OCI-LY1 (cell line): ENCODE results near the gene C12orf76.

Source experiments
- H2AFZ ChIP-seq: fragments of 200-600 bp; sonication (generic), shearing (Covaris generic); 2 replicates; pipeline ENCODE4 v1.6.0; 2014; ENCODE audit warnings: antibody characterized with exemption, mild to moderate bottlenecking, low read length
- H3F3A ChIP-seq: fragments of 200-600 bp; sonication (generic), shearing (Covaris generic); 2 replicates; pipeline ENCODE4 v1.6.0; 2014; ENCODE audit warnings: mild to moderate bottlenecking, antibody characterized with exemption, low read length, moderate library complexity; ENCODE audit not compliant: insufficient read depth
- H3K27ac ChIP-seq: fragments of 200-600 bp; sonication (generic); 2 replicates; pipeline ENCODE4 v1.5.1; 2014; ENCODE audit warnings: low read length, mixed run types, mild to moderate bottlenecking, low read depth; ENCODE audit not compliant: poor library complexity, severe bottlenecking
- H3K27me3 ChIP-seq: fragments of 200-600 bp; sonication (generic); 2 replicates; pipeline ENCODE4 v1.6.0; 2014; ENCODE audit warnings: antibody characterized with exemption, mild to moderate bottlenecking, low read length, moderate library complexity; ENCODE audit not compliant: insufficient read depth
- H3K36me3 ChIP-seq: fragments of 200-600 bp; sonication (generic); 2 replicates; pipeline ENCODE4 v1.6.1; 2014; ENCODE audit warnings: mild to moderate bottlenecking, antibody characterized with exemption, low read length, moderate library complexity, mixed read lengths; ENCODE audit not compliant: insufficient read depth
- H3K4me1 ChIP-seq: fragments of 200-600 bp; sonication (generic); 2 replicates; pipeline ENCODE4 v1.5.1; 2014; ENCODE audit warnings: mild to moderate bottlenecking, low read length, moderate library complexity; ENCODE audit not compliant: insufficient read depth, severe bottlenecking
- H3K4me2 ChIP-seq: fragments of 200-600 bp; sonication (generic), shearing (Covaris generic); 2 replicates; pipeline ENCODE4 v1.6.1; 2014; ENCODE audit warnings: low read length
- H3K4me3 ChIP-seq: fragments of 200-600 bp; sonication (generic); 2 replicates; pipeline ENCODE4 v1.5.1; 2014; ENCODE audit warnings: low read length, low read depth, mild to moderate bottlenecking, mixed read lengths; ENCODE audit not compliant: poor library complexity, severe bottlenecking
- H3K79me2 ChIP-seq: fragments of 200-600 bp; shearing (Covaris generic); 2 replicates; pipeline ENCODE4 v1.6.1; 2016; ENCODE audit warnings: mixed run types, low read length, mixed read lengths; ENCODE audit not compliant: insufficient read depth
- H3K9ac ChIP-seq: fragments of 200-600 bp; sonication (generic), shearing (Covaris generic); 2 replicates; pipeline ENCODE4 v1.6.1; 2014; ENCODE audit warnings: mild to moderate bottlenecking, low read length, mixed read lengths
- H3K9me2 ChIP-seq: fragments of 200-600 bp; sonication (generic), shearing (Covaris generic); 2 replicates; pipeline ENCODE4 v1.6.1; 2014; ENCODE audit warnings: low read depth, mild to moderate bottlenecking, low read length, mixed read lengths
- H3K9me3 ChIP-seq: fragments of 200-600 bp; shearing (Covaris generic); 2 replicates; pipeline ENCODE4 v1.6.1; 2014; ENCODE audit warnings: low read length, mixed read lengths
- H4K20me1 ChIP-seq: fragments of 200-600 bp; sonication (generic), shearing (Covaris generic); 2 replicates; pipeline ENCODE4 v1.6.0; 2016; ENCODE audit warnings: mild to moderate bottlenecking, low read length; ENCODE audit not compliant: insufficient read depth
- EZH2 ChIP-seq: fragments of 200-600 bp; sonication (generic), shearing (Covaris generic); IDR thresholded peaks from 2 replicates; pipeline ENCODE4 v1.8.0; 2017; ENCODE audit warnings: borderline replicate concordance, mixed run types, mild to moderate bottlenecking, antibody characterized with exemption, low read length, moderate library complexity, mixed read lengths
- TF ChIP-seq, protein P1 (sequence below): fragments of 200-600 bp; sonication (generic), shearing (Covaris generic); IDR thresholded peaks from 2 replicates; pipeline ENCODE4 v1.5.1; 2017; ENCODE audit warnings: mild to moderate bottlenecking, antibody characterized with exemption, low read length, moderate library complexity, mixed read lengths

Gene C12orf76, protein sequence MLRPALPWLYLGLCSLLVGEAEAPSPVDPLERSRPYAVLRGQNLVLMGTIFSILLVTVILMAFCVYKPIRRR

GRCh38 chr12:110048242-110049027, at the start of gene C12orf76:
C12orf76 (minus strand) TSS chr12:110048522; CDS start chr12:110048495, 27 bp downstream.
- H3K9me2 ChIP-seq, result no peaks in the 10 kb centered on the region
- no peak within 1 kb of the TSS for H2AFZ ChIP-seq
- no peaks in the 10 kb centered on the region for H3K79me2 ChIP-seq
- peaks cover 46% of the 10 kb centered on the region for H3K4me1 ChIP-seq
- H3K9me3 ChIP-seq, result no peaks in the 10 kb centered on the region
- H3K27ac ChIP-seq, result peak within 1 kb of the TSS; percentile 99
- H3K36me3 ChIP-seq, result no peaks in the 10 kb centered on the region
- H3K27me3 ChIP-seq, result no peaks in the 10 kb centered on the region
- TF ChIP-seq, protein P1, sequence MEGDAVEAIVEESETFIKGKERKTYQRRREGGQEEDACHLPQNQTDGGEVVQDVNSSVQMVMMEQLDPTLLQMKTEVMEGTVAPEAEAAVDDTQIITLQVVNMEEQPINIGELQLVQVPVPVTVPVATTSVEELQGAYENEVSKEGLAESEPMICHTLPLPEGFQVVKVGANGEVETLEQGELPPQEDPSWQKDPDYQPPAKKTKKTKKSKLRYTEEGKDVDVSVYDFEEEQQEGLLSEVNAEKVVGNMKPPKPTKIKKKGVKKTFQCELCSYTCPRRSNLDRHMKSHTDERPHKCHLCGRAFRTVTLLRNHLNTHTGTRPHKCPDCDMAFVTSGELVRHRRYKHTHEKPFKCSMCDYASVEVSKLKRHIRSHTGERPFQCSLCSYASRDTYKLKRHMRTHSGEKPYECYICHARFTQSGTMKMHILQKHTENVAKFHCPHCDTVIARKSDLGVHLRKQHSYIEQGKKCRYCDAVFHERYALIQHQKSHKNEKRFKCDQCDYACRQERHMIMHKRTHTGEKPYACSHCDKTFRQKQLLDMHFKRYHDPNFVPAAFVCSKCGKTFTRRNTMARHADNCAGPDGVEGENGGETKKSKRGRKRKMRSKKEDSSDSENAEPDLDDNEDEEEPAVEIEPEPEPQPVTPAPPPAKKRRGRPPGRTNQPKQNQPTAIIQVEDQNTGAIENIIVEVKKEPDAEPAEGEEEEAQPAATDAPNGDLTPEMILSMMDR, result no peak
- no peak for TF ChIP-seq EZH2
- H4K20me1 ChIP-seq, result no peaks in the 10 kb centered on the region
- H3K9ac ChIP-seq, result peak within 1 kb of the TSS; percentile 81
- H3K4me3 ChIP-seq, result peak within 1 kb of the TSS; percentile 93
- peak within 1 kb of the TSS; percentile 85 for H3K4me2 ChIP-seq
- no peaks in the 10 kb centered on the region for H3F3A ChIP-seq

- no peak overlapping the region for H3K9ac ChIP-seq
- TF ChIP-seq, protein P1, result no peak
- no peak for TF ChIP-seq EZH2
These were observed 45.4 kb upstream of the C12orf76 start for GRCh38 chr12:110093631-110094311.

GRCh38 chr12:110091136-110091711, 42.9 kb upstream of the C12orf76 start:
- Histone ChIP-seq H3K79me2 (no peaks in the 10 kb centered on the region), H3K36me3 (no peaks in the 10 kb centered on the region), H3K27ac (no peak overlapping the region), H3K4me3 (no peak overlapping the region), H4K20me1 (no peaks in the 10 kb centered on the region), H2AFZ (no peak overlapping the region), H3F3A (no peaks in the 10 kb centered on the region), H3K9me3 (no peaks in the 10 kb centered on the region), H3K4me2 (no peak overlapping the region), H3K9ac (no peak overlapping the region), H3K27me3 (no peaks in the 10 kb centered on the region), H3K9me2 (no peaks in the 10 kb centered on the region), H3K4me1 (no peaks in the 10 kb centered on the region)
- TF ChIP-seq, protein P1, result no peak
- no peak for TF ChIP-seq EZH2

More at GRCh38 chr12:110093631-110094311, 45.4 kb upstream of the C12orf76 start:
- no peaks in the 10 kb centered on the region for H3K36me3 ChIP-seq
- no peak overlapping the region for H2AFZ ChIP-seq
- H3K4me2 ChIP-seq, result no peak overlapping the region
- no peaks in the 10 kb centered on the region for H3F3A ChIP-seq
- no peaks in the 10 kb centered on the region for H3K27me3 ChIP-seq
- H3K9me2 ChIP-seq, result no peaks in the 10 kb centered on the region
- no peak overlapping the region for H3K4me3 ChIP-seq
- H4K20me1 ChIP-seq, result no peaks in the 10 kb centered on the region
- no peaks in the 10 kb centered on the region for H3K9me3 ChIP-seq
- H3K4me1 ChIP-seq, result no peaks in the 10 kb centered on the region
- no peaks in the 10 kb centered on the region for H3K79me2 ChIP-seq
- no peak overlapping the region for H3K27ac ChIP-seq
